Jurkat, Clone E6-1 (cell line): ENCODE data around the gene ATP5PO.
"Not testable (repeated sequence)": the region's sequence is repeated elsewhere in the genome, so short reads cannot be mapped to it uniquely, and the experiment has no call there.

Experiments
- DNase-seq: peaks from one replicate; pipeline ENCODE4 v3.0.0-alpha.2; 2011; ENCODE audit warnings: low read depth, low spot score
- H3K4me3 ChIP-seq: 2 replicates; pipeline ENCODE4 v1.5.1; 2011; ENCODE audit warnings: mild to moderate bottlenecking, low read length, control low read depth, moderate library complexity

Gene ATP5PO

GRCh38 chr21:33943293-33943692 is 27.7 kb upstream of the ATP5PO start:
- H3K4me3 ChIP-seq = no peak overlapping the region
- DNase-seq = no peak

- DNase-seq = no peak
- no peak overlapping the region for H3K4me3 ChIP-seq
Observed at GRCh38 chr21:33942426-33942825, 26.8 kb upstream of the ATP5PO start.

GRCh38 chr21:33940881-33941245 is 25.3 kb upstream of the ATP5PO start:
- H3K4me3 ChIP-seq = no peak overlapping the region
- no peak for DNase-seq

- no peak for DNase-seq
Observed at GRCh38 chr21:33940164-33940880, 24.7 kb upstream of the ATP5PO start.

GRCh38 chr21:33939226-33939625 is 23.6 kb upstream of the ATP5PO start:
- DNase-seq = no peak
- no peak overlapping the region for H3K4me3 ChIP-seq

More at GRCh38 chr21:33940164-33940880, 24.7 kb upstream of the ATP5PO start:
- H3K4me3 ChIP-seq = no peak overlapping the region

GRCh38 chr21:33938381-33938780 is 22.8 kb upstream of the ATP5PO start:
- H3K4me3 ChIP-seq = no peak overlapping the region
- DNase-seq = no peak

- no peak for DNase-seq
- H3K4me3 ChIP-seq = no peak overlapping the region
Observed at GRCh38 chr21:33937931-33938339, 22.3 kb upstream of the ATP5PO start.

- DNase-seq = no peak
- H3K4me3 ChIP-seq = no peak overlapping the region
Observed at GRCh38 chr21:33937146-33937545, 21.5 kb upstream of the ATP5PO start.

- peak; percentile 91 for DNase-seq
- H3K4me3 ChIP-seq = no peak overlapping the region
Observed at GRCh38 chr21:33936301-33937038, 20.9 kb upstream of the ATP5PO start.

- peak overlapping the region; percentile 91 for H3K4me3 ChIP-seq
- DNase-seq = no peak
Observed at GRCh38 chr21:33932731-33933130, 17.1 kb upstream of the ATP5PO start.

- no peak for DNase-seq
- H3K4me3 ChIP-seq = peak overlapping the region; percentile 91
Observed at GRCh38 chr21:33931799-33932390, 16.3 kb upstream of the ATP5PO start.

- peak overlapping the region; percentile 91 for H3K4me3 ChIP-seq
Observed at GRCh38 chr21:33931052-33931798, 15.6 kb upstream of the ATP5PO start.

GRCh38 chr21:33926248-33926647 is 10.6 kb upstream of the ATP5PO start:
- H3K4me3 ChIP-seq, DNase-seq: not testable (repeated sequence)

More at GRCh38 chr21:33931052-33931798, 15.6 kb upstream of the ATP5PO start:
- DNase-seq = peak; percentile 75

- DNase-seq = no peak
- no peak overlapping the region for H3K4me3 ChIP-seq
Observed at GRCh38 chr21:33924766-33925100, 9.1 kb upstream of the ATP5PO start.

- peak; percentile 75 for DNase-seq
- H3K4me3 ChIP-seq = no peak overlapping the region
Observed at GRCh38 chr21:33924079-33924765, 8.6 kb upstream of the ATP5PO start.

- no peak overlapping the region for H3K4me3 ChIP-seq
- no peak for DNase-seq
Observed at GRCh38 chr21:33917421-33917820, 1.8 kb upstream of the ATP5PO start.

GRCh38 chr21:33916200-33916567 is 580 bp upstream of the ATP5PO start:
- DNase-seq = no peak
- H3K4me3 ChIP-seq = peak overlapping the region; percentile 96

GRCh38 chr21:33914188-33914587 is 1.4 kb downstream of the ATP5PO start:
- H3K4me3 ChIP-seq = peak overlapping the region; percentile 96
- no peak for DNase-seq

GRCh38 chr21:33909756-33910155 is 5.8 kb downstream of the ATP5PO start:
- DNase-seq = no peak
- no peak overlapping the region for H3K4me3 ChIP-seq
